K562 (cell line): ENCODE results near the gene MON1A. TPM values are rescaled to one million over a fixed set of nuclear protein-coding genes. Genes with fewer than 3 reads are reported as not detected.

Source experiments
- ATAC-seq: fragments of 200-7000 bp; cut with Tn5 transposase; 3 replicates; pipeline ENCODE4 v1.9.1; 2020; ENCODE audit warnings: moderate library complexity
- BruUV-seq: library from RNA; stranded (reverse); fragments of 400-500 nt; replicated peaks from 2 replicates; lab custom pipeline; 2021; lab: Mats Ljungman, UMichigan
- CTCF ChIA-PET: fragments of 300-600 bp; formaldehyde crosslinking; extraction: SDS; loops from one replicate; lab custom pipeline; 2021; ENCODE audit warnings: low intra/inter-chr PET ratio; lab: Yijun Ruan, JAX
- POLR2A ChIA-PET: fragments of 300-600, 350-650 bp; sonication (Branson Sonifier 250); formaldehyde crosslinking; extraction: SDS; loops from one replicate; lab custom pipeline; 2021; ENCODE audit warnings: antibody characterized with exemption, inconsistent platforms; lab: Yijun Ruan, JAX
- DNase-seq, 4 experiments: peaks; one replicate each; pipeline versions ENCODE4 v3.0.0 to v3.0.0-alpha.2; 2011 to 2018; ENCODE audit warnings: low spot score in 3 of 4, mixed read lengths in 3 of 4; ENCODE audit errors: extremely low read depth in 1 of 4
- FAIRE-seq: peaks from 2 replicates; lab custom pipeline; 2011; peaks lifted over from hg19 to GRCh38; lab: Jason Lieb, UNC
- H2AFZ ChIP-seq: 2 replicates; pipeline ENCODE4 v1.6.0; 2011; ENCODE audit warnings: low read depth, low read length, control low read depth, inconsistent platforms
- H3K27ac ChIP-seq: fragments of 200-600 bp; 3 replicates; pipeline ENCODE4 v1.8.0; 2011; ENCODE audit warnings: low read depth, mild to moderate bottlenecking, control low read depth, inconsistent platforms, low read length, moderate library complexity, mixed read lengths; ENCODE audit errors: extremely low read depth
- H3K27me3 ChIP-seq, 2 experiments: fragments of 300-600 bp in 1 of 2; 2 replicates in 1 of 2; 3 replicates in 1 of 2; pipeline versions ENCODE4 v1.6.0 to v1.8.0; 2011; ENCODE audit warnings: inconsistent platforms in 2 of 2, low read length in 2 of 2, mild to moderate bottlenecking in 1 of 2, mixed read lengths in 1 of 2, moderate library complexity in 1 of 2; ENCODE audit not compliant: control insufficient read depth in 2 of 2, insufficient read depth in 2 of 2
- H3K36me3 ChIP-seq: fragments of 300-600 bp; 3 replicates; pipeline ENCODE4 v1.8.0; 2011; ENCODE audit warnings: mild to moderate bottlenecking, low read length, inconsistent platforms; ENCODE audit not compliant: control insufficient read depth, insufficient read depth
- H3K4me1 ChIP-seq, 2 experiments: fragments of 200-600 bp in 1 of 2; replicated peaks in 1 of 2; 2 replicates in 1 of 2; 3 replicates in 1 of 2; pipeline versions ENCODE4 v1.5.1 to v1.8.0; 2011; ENCODE audit warnings: inconsistent platforms in 2 of 2, low read length in 2 of 2, mild to moderate bottlenecking in 1 of 2, mixed read lengths in 1 of 2, moderate library complexity in 1 of 2; ENCODE audit not compliant: control insufficient read depth in 2 of 2, insufficient read depth in 2 of 2
- H3K4me2 ChIP-seq: 2 replicates; pipeline ENCODE4 v1.6.1; 2011; ENCODE audit warnings: low read length, control low read depth, inconsistent platforms, mixed read lengths; ENCODE audit not compliant: insufficient read depth
- H3K4me3 ChIP-seq: fragments of 200-600 bp; sonication (generic), shearing (Covaris generic); 2 replicates; pipeline ENCODE4 v1.5.1; 2016; ENCODE audit warnings: control low read depth, inconsistent platforms
- H3K79me2 ChIP-seq: fragments of 200-600 bp; 3 replicates; pipeline ENCODE4 v1.8.0; 2011; ENCODE audit warnings: low read length, inconsistent platforms; ENCODE audit not compliant: control insufficient read depth, insufficient read depth
- H3K9ac ChIP-seq, 2 experiments: 2 replicates each; pipeline versions ENCODE4 v1.6.0 to v1.6.1; 2011; ENCODE audit warnings: low read depth in 2 of 2, low read length in 2 of 2, control low read depth in 1 of 2, inconsistent platforms in 1 of 2, mild to moderate bottlenecking in 1 of 2, mixed read lengths in 1 of 2; ENCODE audit not compliant: insufficient read depth in 1 of 2
- H3K9me1 ChIP-seq: one replicate; pipeline ENCODE4 v1.6.0; 2011; ENCODE audit warnings: inconsistent platforms, mild to moderate bottlenecking, low read length, moderate library complexity; ENCODE audit not compliant: control insufficient read depth, insufficient read depth
- H3K9me3 ChIP-seq: replicated peaks from 2 replicates; pipeline ENCODE4 v1.5.1; 2011; ENCODE audit warnings: low read depth, low read length, inconsistent platforms; ENCODE audit not compliant: control insufficient read depth, insufficient read depth
- H4K20me1 ChIP-seq: replicated peaks from 2 replicates; pipeline ENCODE4 v1.6.1; 2011; ENCODE audit warnings: low read length, inconsistent platforms, mixed read lengths; ENCODE audit not compliant: control insufficient read depth, insufficient read depth
- DACH1 ChIP-seq: fragments of 450-650 bp; IDR thresholded peaks from 2 replicates; pipeline ENCODE4 v1.6.1; 2018; ENCODE audit not compliant: partially characterized antibody
- ZNF274 ChIP-seq: IDR thresholded peaks from 2 replicates; pipeline ENCODE4 v1.6.1; 2011; ENCODE audit warnings: low read depth, mild to moderate bottlenecking, low read length, moderate library complexity, borderline replicate concordance
- ZNF717 ChIP-seq: fragments of 250-450 bp; sonication (Bioruptor Pico); IDR thresholded peaks from 2 replicates; pipeline ENCODE4 v1.5.0; 2021
- WGBS: fragments of 100-300 bp; shearing (Covaris generic); methylation state at CpG from one replicate; pipeline ENCODE4 v1.1.6; 2016; ENCODE audit warnings: low coverage, mixed read lengths; ENCODE audit not compliant: insufficient coverage; ENCODE audit errors: missing lambda C conversion rate; 5-methylcytosine and 5-hydroxymethylcytosine counted together
- in situ Hi-C: fragments of 300-500 bp; cut with MboI; formaldehyde crosslinking; loops from 4 replicates; pipeline ENCODE4 v1.15.0; 2018; ENCODE audit warnings: inconsistent platforms, mixed read lengths
- intact Hi-C: fragments of 100-400 bp; cut with micrococcal nuclease; formaldehyde crosslinking; loops from 2 replicates; pipeline ENCODE4 v1.14.2; 2022
- polyA plus RNA-seq, 8 experiments: library from polyadenylated mRNA; depleted of rRNA in 4 of 8; stranded (reverse) in 5 of 8; unstranded in 3 of 8; fragments of >200 nt; fragmentation: Nextera tagmentation in 2 of 8; fragmentation: Illumina TruSeq in 1 of 8; extraction: Ambion mirVana in 2 of 8; extraction: Trizol in 1 of 8; gene quantifications; 2 replicates each; pipeline versions ENCODE4 v1.2.1 to v1.2.3, GENCODE V29; 2011 to 2014; ENCODE audit warnings: inconsistent platforms in 1 of 8, missing spikeins in 1 of 8
- total RNA-seq, 7 experiments: library from RNA; depleted of rRNA in 6 of 7; stranded (reverse); fragments of >200 nt in 6 of 7; fragmentation: Illumina TruSeq in 2 of 7; extraction: Trizol in 2 of 7; gene quantifications; 2 replicates each; pipeline versions ENCODE4 v1.2.1 to v1.2.3, GENCODE V29; 2011 to 2021; ENCODE audit warnings: low replicate concordance in 1 of 7
- TF ChIP-seq, protein P1 (sequence below), 3 experiments: fragments of 200-800 bp in 1 of 3; sonication (Bioruptor generic) in 1 of 3; sonication (generic) in 1 of 3; formaldehyde crosslinking in 1 of 3; IDR thresholded peaks; 2 replicates each; pipeline versions ENCODE4 v1.6.1 to v1.8.0; 2016 to 2022; ENCODE audit warnings: mild to moderate bottlenecking in 2 of 3, missing compliant biosample characterization in 2 of 3, missing genetic modification characterization in 2 of 3, missing genetic modification reagents in 1 of 3

The MON1A gene
- total and polyA plus RNA-seq, 9 of the 15 experiments (the other 6 are each of a cell fraction or from before 2014, with no cell fraction given), result 1.1 to 13.8 (median 6.8) TPM

GRCh38 chr3:49901366-49902339 lies 28.0 kb downstream of the MON1A start:
- ATAC-seq (no peak), FAIRE-seq (no peak), DNase-seq (no peak)
- H3K4me1 ChIP-seq, result peaks cover 24 to 56% of the 10 kb centered on the region in 2 experiments
- H2AFZ ChIP-seq, result no peak overlapping the region
- H3K9me1 ChIP-seq, result no peaks in the 10 kb centered on the region
- H3K36me3 ChIP-seq, result peaks cover 2% of the 10 kb centered on the region; the same call in 1 of the 3 replicates
- in situ Hi-C loops, result no loop called here
- H3K27ac ChIP-seq, result peak overlapping the region; percentile 13; the same call in 2 of the 3 replicates
- ChIA-PET POLR2A (interaction anchor here (0.5 to 1.4 kb wide), 7 partner anchors 13 to 466 kb away, joined by 3 to 5 read pairs (median 3); no protein-coding TSS in a partner anchor), CTCF (no interaction called here)
- H3K9ac ChIP-seq, result peak overlapping the region in 1 of 2 experiments; percentile 92; a peak in 1 of 4 replicates
- no peaks in the 10 kb centered on the region for H3K27me3 ChIP-seq
- H3K4me2 ChIP-seq, result peak overlapping the region; percentile 43
- intact Hi-C loops, result loop anchor here (10.0 kb wide), 1 partner anchor 347 kb away; the partner anchor contains the start of gene BSN
- WGBS, result 69% methylated on average over 5 of the region's 11 CpGs
- no peak for TF ChIP-seq ZNF274
- TF ChIP-seq, protein P1, sequence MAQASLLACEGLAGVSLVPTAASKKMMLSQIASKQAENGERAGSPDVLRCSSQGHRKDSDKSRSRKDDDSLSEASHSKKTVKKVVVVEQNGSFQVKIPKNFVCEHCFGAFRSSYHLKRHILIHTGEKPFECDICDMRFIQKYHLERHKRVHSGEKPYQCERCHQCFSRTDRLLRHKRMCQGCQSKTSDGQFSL (CRISPR knock-in tag; IDR thresholded peaks at IDR 0.05), result 0 out of 2 replicates have a peak, but pooled peaks have one; percentile 24
- TF ChIP-seq, protein P1 (tag; IDR thresholded peaks at IDR 0.05), result no peak
- no peak for TF ChIP-seq DACH1
- TF ChIP-seq ZNF717 (CRISPR knock-in tag), result no peak
- H4K20me1 ChIP-seq, result no peaks in the 10 kb centered on the region
- H3K79me2 ChIP-seq, result peaks cover 27% of the 10 kb centered on the region
- no peaks in the 10 kb centered on the region for H3K9me3 ChIP-seq
- BruUV-seq, result no TSS peak
- H3K4me3 ChIP-seq, result no peak overlapping the region
